H9 (cell line): ENCODE data around the gene HOXD11. TPM values are rescaled to one million over a fixed set of nuclear protein-coding genes. Genes with fewer than 3 reads are reported as not detected.

Source experiments
- DNase-seq: peaks from one replicate; pipeline ENCODE4 v3.0.0-alpha.2; 2017
- H2AFZ ChIP-seq: one replicate; pipeline ENCODE4 v1.6.1; 2013; ENCODE audit warnings: mild to moderate bottlenecking, low read length, control low read depth, moderate library complexity
- H2AK5ac ChIP-seq: 2 replicates; pipeline ENCODE4 v1.6.1; 2013; ENCODE audit warnings: low read length, control low read depth, mixed read lengths; ENCODE audit not compliant: insufficient read length
- H2BK120ac ChIP-seq: one replicate; pipeline ENCODE4 v1.6.1; 2013; ENCODE audit warnings: low read depth, mild to moderate bottlenecking, low read length, control low read depth, inconsistent platforms; ENCODE audit not compliant: poor library complexity, severe bottlenecking
- H2BK12ac ChIP-seq: 2 replicates; pipeline ENCODE4 v1.6.1; 2013; ENCODE audit warnings: low read length, control low read depth, mixed read lengths, low read depth; ENCODE audit not compliant: insufficient read length
- H2BK15ac ChIP-seq: 2 replicates; pipeline ENCODE4 v1.6.1; 2013; ENCODE audit warnings: low read depth, low read length, control low read depth
- H2BK20ac ChIP-seq: one replicate; pipeline ENCODE4 v1.6.1; 2013; ENCODE audit warnings: low read depth, mild to moderate bottlenecking, low read length, control low read depth, inconsistent platforms; ENCODE audit not compliant: poor library complexity, severe bottlenecking
- H2BK5ac ChIP-seq: 2 replicates; pipeline ENCODE4 v1.6.1; 2013; ENCODE audit warnings: low read length, control low read depth, mixed read lengths; ENCODE audit not compliant: insufficient read length
- H3K14ac ChIP-seq: 2 replicates; pipeline ENCODE4 v1.6.1; 2013; ENCODE audit warnings: low read length, control low read depth; ENCODE audit not compliant: insufficient read depth
- H3K18ac ChIP-seq: 2 replicates; pipeline ENCODE4 v1.6.1; 2013; ENCODE audit warnings: low read depth, mild to moderate bottlenecking, mixed read lengths, low read length, control low read depth; ENCODE audit not compliant: insufficient read length
- H3K23ac ChIP-seq: 2 replicates; pipeline ENCODE4 v1.6.1; 2013; ENCODE audit warnings: low read length, control low read depth, mixed read lengths, low read depth; ENCODE audit not compliant: insufficient read length
- H3K23me2 ChIP-seq: 2 replicates; pipeline ENCODE4 v1.6.1; 2013; ENCODE audit warnings: low read depth, mild to moderate bottlenecking, mixed read lengths, low read length, control low read depth; ENCODE audit not compliant: insufficient read length, poor library complexity, severe bottlenecking
- H3K27ac ChIP-seq: 2 replicates; pipeline ENCODE4 v1.5.1; 2013; ENCODE audit warnings: low read length, control low read depth, mixed read lengths, low read depth; ENCODE audit not compliant: insufficient read length
- H3K27me3 ChIP-seq: 2 replicates; pipeline ENCODE4 v1.6.1; 2013; ENCODE audit warnings: low read length, control low read depth, inconsistent platforms; ENCODE audit not compliant: insufficient read depth
- H3K4ac ChIP-seq: 2 replicates; pipeline ENCODE4 v1.6.1; 2013; ENCODE audit warnings: low read depth, mild to moderate bottlenecking, control low read depth, inconsistent platforms, low read length, moderate library complexity
- H3K4me1 ChIP-seq: 2 replicates; pipeline ENCODE4 v1.6.1; 2013; ENCODE audit warnings: low read length, control low read depth, inconsistent platforms; ENCODE audit not compliant: insufficient read depth
- H3K4me2 ChIP-seq: 2 replicates; pipeline ENCODE4 v1.6.1; 2013; ENCODE audit warnings: low read length, control low read depth, mixed read lengths; ENCODE audit not compliant: insufficient read length, insufficient read depth
- H3K56ac ChIP-seq: 2 replicates; pipeline ENCODE4 v1.6.1; 2013; ENCODE audit warnings: low read depth, mild to moderate bottlenecking, mixed read lengths, low read length, control low read depth; ENCODE audit not compliant: insufficient read length
- H3K79me1 ChIP-seq: 2 replicates; pipeline ENCODE4 v1.6.1; 2013; ENCODE audit warnings: low read depth, mild to moderate bottlenecking, moderate library complexity, low read length, control low read depth, inconsistent platforms; ENCODE audit not compliant: insufficient read depth, poor library complexity, severe bottlenecking
- H3K79me2 ChIP-seq: 2 replicates; pipeline ENCODE4 v1.6.1; 2013; ENCODE audit warnings: low read length, control low read depth, inconsistent platforms; ENCODE audit not compliant: insufficient read depth
- H3K9ac ChIP-seq: 2 replicates; pipeline ENCODE4 v1.6.1; 2013; ENCODE audit warnings: low read length, control low read depth, mixed read lengths; ENCODE audit not compliant: insufficient read length; ENCODE audit errors: extremely low read depth
- H3K9me3 ChIP-seq: one replicate; pipeline ENCODE4 v1.6.1; 2013; ENCODE audit warnings: low read depth, low read length, inconsistent platforms; ENCODE audit not compliant: control insufficient read depth
- H3T11ph ChIP-seq: one replicate; pipeline ENCODE4 v1.6.1; 2013; ENCODE audit warnings: mild to moderate bottlenecking, low read length, control low read depth, inconsistent platforms
- H4K20me1 ChIP-seq: one replicate; pipeline ENCODE4 v1.6.1; 2013; ENCODE audit not compliant: control insufficient read depth, insufficient read length, insufficient read depth
- H4K5ac ChIP-seq: 2 replicates; pipeline ENCODE4 v1.6.1; 2013; ENCODE audit warnings: low read depth, mild to moderate bottlenecking, mixed read lengths, low read length, control low read depth; ENCODE audit not compliant: insufficient read length
- H4K8ac ChIP-seq: replicated peaks from 2 replicates; pipeline ENCODE4 v1.6.1; 2013; ENCODE audit warnings: low read length, control low read depth, mixed read lengths, low read depth; ENCODE audit not compliant: insufficient read length
- H4K91ac ChIP-seq: 2 replicates; pipeline ENCODE4 v1.6.1; 2013; ENCODE audit warnings: low read depth, mild to moderate bottlenecking, moderate library complexity, mixed read lengths, low read length, control low read depth; ENCODE audit not compliant: insufficient read length
- H3K27ac Mint-ChIP-seq, 3 experiments: 2 replicates in 2 of 3; 3 replicates in 1 of 3; pipeline ENCODE4 v1.8.0; 2020 to 2021; ENCODE audit warnings: mixed read lengths in 3 of 3, mild to moderate bottlenecking in 1 of 3, moderate library complexity in 1 of 3
- H3K27me3 Mint-ChIP-seq: 2 replicates; pipeline ENCODE4 v1.8.0; 2021; ENCODE audit warnings: low read depth, mild to moderate bottlenecking, moderate library complexity, mixed read lengths
- H3K36me3 Mint-ChIP-seq, 3 experiments: 2 replicates in 2 of 3; 3 replicates in 1 of 3; pipeline ENCODE4 v1.8.0; 2020 to 2021; ENCODE audit warnings: low read depth in 3 of 3, mixed read lengths in 3 of 3; ENCODE audit not compliant: insufficient read depth in 1 of 3
- H3K4me1 Mint-ChIP-seq, 2 experiments: 2 replicates each; pipeline ENCODE4 v1.8.0; 2020; ENCODE audit warnings: mixed read lengths in 2 of 2
- H3K4me3 Mint-ChIP-seq, 2 experiments: 2 replicates in 1 of 2; 3 replicates in 1 of 2; pipeline ENCODE4 v1.8.0; 2020 to 2021; ENCODE audit warnings: mild to moderate bottlenecking in 2 of 2, mixed read lengths in 2 of 2, moderate library complexity in 1 of 2
- H3K9me3 Mint-ChIP-seq, 2 experiments: 2 replicates in 1 of 2; 3 replicates in 1 of 2; pipeline ENCODE4 v1.8.0; 2020; ENCODE audit warnings: mild to moderate bottlenecking in 2 of 2, mixed read lengths in 2 of 2, moderate library complexity in 1 of 2
- CTCF ChIP-seq: fragments of 200-600 bp; sonication (generic); conservative IDR thresholded peaks from 3 replicates; pipeline ENCODE4 v1.8.0; 2021; ENCODE audit warnings: antibody characterized with exemption, mild to moderate bottlenecking
- total RNA-seq: library from RNA; stranded (reverse); gene quantifications from 2 replicates; pipeline ENCODE4 v1.2.1, GENCODE V29; 2021

HOXD11 gene
- total RNA-seq, 1 experiment from 2014 or later = not detected

- Mint-ChIP-seq H3K27me3 (peaks cover 100% of the 10 kb centered on the region), H3K4me3 (no peak overlapping the region), H3K4me1 (peaks cover 2 to 16% of the 10 kb centered on the region in 2 experiments; a peak in 3 of 4 replicates), H3K9me3 (peaks cover 3 to 8% of the 10 kb centered on the region in 2 experiments; a peak in 3 of 5 replicates), H3K27ac (no peak overlapping the region), H3K36me3 (no peaks in the 10 kb centered on the region; a peak in 1 of 7 replicates)
- Histone ChIP-seq H2AK5ac (no peak overlapping the region), H4K8ac (no peak overlapping the region), H3K18ac (no peak overlapping the region), H2AFZ (no peak overlapping the region), H3K56ac (no peak overlapping the region), H4K5ac (no peak overlapping the region), H3K79me2 (no peaks in the 10 kb centered on the region), H3K4ac (no peak overlapping the region), H4K20me1 (no peaks in the 10 kb centered on the region), H3K27me3 (peaks cover 93% of the 10 kb centered on the region), H3K14ac (no peak overlapping the region), H3K4me2 (no peak overlapping the region), H2BK15ac (no peak overlapping the region), H3K23ac (no peak overlapping the region), H3T11ph (no peak overlapping the region), H3K4me1 (no peaks in the 10 kb centered on the region), H3K79me1 (no peaks in the 10 kb centered on the region), H3K9ac (no peak overlapping the region), H2BK5ac (no peak overlapping the region), H2BK120ac (no peak overlapping the region), H2BK20ac (no peak overlapping the region), H3K9me3 (no peaks in the 10 kb centered on the region), H3K23me2 (no peaks in the 10 kb centered on the region), H3K27ac (no peak overlapping the region), H4K91ac (no peak overlapping the region), H2BK12ac (no peak overlapping the region)
- no peak for TF ChIP-seq CTCF
- no peak for DNase-seq
Observed at GRCh38 chr2:176146645-176147044, 39.6 kb downstream of the HOXD11 start.
